NCI-H1694 (cell line): ENCODE measurements around the gene TRIM4.
"Not testable (repeated sequence)": the region's sequence is repeated elsewhere in the genome, so short reads cannot be mapped to it uniquely, and the experiment has no call there.

Experiments
- DNase-seq: peaks from one replicate; lab custom pipeline; 2025; lab: John Stamatoyannopoulos, UW

The TRIM4 gene

GRCh38 chr7:99919814-99920112 lies 433 bp upstream of the TRIM4 start:
- no peak for DNase-seq

- no peak for DNase-seq
These were observed 8.4 kb downstream of the TRIM4 start for GRCh38 chr7:99910976-99911375.

- DNase-seq, result no peak
These were observed 17.7 kb downstream of the TRIM4 start for GRCh38 chr7:99901581-99901980.

GRCh38 chr7:99899830-99900519 lies 19.4 kb downstream of the TRIM4 start:
- DNase-seq, result no peak

- DNase-seq, result no peak
These were observed 20.5 kb downstream of the TRIM4 start for GRCh38 chr7:99898836-99899235.

GRCh38 chr7:99898023-99898357 lies 21.3 kb downstream of the TRIM4 start:
- DNase-seq, result no peak

GRCh38 chr7:99897322-99898022 lies 21.9 kb downstream of the TRIM4 start:
- DNase-seq, result no peak

GRCh38 chr7:99894738-99895137 lies 24.6 kb downstream of the TRIM4 start:
- DNase-seq, result no peak

GRCh38 chr7:99893280-99893679 lies 26.1 kb downstream of the TRIM4 start:
- no peak for DNase-seq

- DNase-seq, result not testable (repeated sequence)
These were observed 29.0 kb downstream of the TRIM4 start for GRCh38 chr7:99890348-99890747.

- DNase-seq, result not testable (repeated sequence)
These were observed 31.0 kb downstream of the TRIM4 start for GRCh38 chr7:99888366-99888765.

GRCh38 chr7:99881370-99881769 lies 38.0 kb downstream of the TRIM4 start:
- DNase-seq, result no peak

- no peak for DNase-seq
These were observed 42.4 kb downstream of the TRIM4 start, which contains the start of gene OR2AE1 for GRCh38 chr7:99876933-99877332. Gene OR2AE1 (minus strand): TSS chr7:99877033. CDS start chr7:99877033, 0 bp downstream.

GRCh38 chr7:99876491-99876890 lies 42.8 kb downstream of the TRIM4 start:
- DNase-seq, result no peak

- DNase-seq, result no peak
These were observed 51.1 kb downstream of the TRIM4 start for GRCh38 chr7:99868246-99868645.

- DNase-seq, result not testable (repeated sequence)
These were observed 51.9 kb downstream of the TRIM4 start for GRCh38 chr7:99867477-99867876.

- no peak for DNase-seq
These were observed 55.4 kb downstream of the TRIM4 start for GRCh38 chr7:99863847-99864440.

- DNase-seq, result no peak
These were observed 58.8 kb downstream of the TRIM4 start for GRCh38 chr7:99860281-99861127.

- no peak for DNase-seq
These were observed 64.1 kb downstream of the TRIM4 start for GRCh38 chr7:99855236-99855635.

- DNase-seq, result no peak
These were observed 70.7 kb downstream of the TRIM4 start for GRCh38 chr7:99848420-99849216.

- no peak for DNase-seq
These were observed 75.0 kb downstream of the TRIM4 start for GRCh38 chr7:99844328-99844727.

GRCh38 chr7:99843808-99844207 lies 75.5 kb downstream of the TRIM4 start:
- DNase-seq, result no peak
